OCI-LY3 (cell line): ENCODE data around the gene TPO.
"Not testable (repeated sequence)": the region's sequence is repeated elsewhere in the genome, so short reads cannot be mapped to it uniquely, and the experiment has no call there.

Source experiments
- EZH2phosphoT487 ChIP-seq: fragments of 200-600 bp; shearing (Covaris generic); IDR thresholded peaks from 2 replicates; pipeline ENCODE4 v1.6.1; 2018; ENCODE audit warnings: antibody characterized with exemption, mixed run types, low read depth
- TF ChIP-seq, protein P1 (sequence below): fragments of 200-600, 300-600 bp; sonication (generic); IDR thresholded peaks from 2 replicates; pipeline ENCODE4 v1.5.1; 2014; ENCODE audit warnings: antibody characterized with exemption, low read length, low read depth

DNA sequence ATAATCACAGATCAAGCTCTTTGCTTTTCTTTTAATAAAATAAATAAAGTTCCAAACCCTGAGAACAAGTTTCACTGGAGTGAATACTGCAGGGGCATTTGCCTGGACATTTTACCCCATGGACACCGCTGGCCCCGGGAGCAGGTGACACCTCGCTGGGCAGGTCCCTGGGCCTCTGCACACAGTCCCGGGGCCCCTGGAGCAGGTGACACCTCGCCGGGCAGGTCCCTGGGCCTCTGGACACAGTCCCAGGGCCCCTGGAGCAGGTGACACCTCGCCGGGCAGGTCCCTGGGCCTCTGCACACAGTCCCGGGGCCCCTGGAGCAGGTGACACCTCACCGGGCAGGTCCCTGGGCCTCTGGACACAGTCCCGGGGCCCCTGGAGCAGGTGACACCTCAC lies 1.6 kb downstream of the TPO start:
- TF ChIP-seq, protein P1, sequence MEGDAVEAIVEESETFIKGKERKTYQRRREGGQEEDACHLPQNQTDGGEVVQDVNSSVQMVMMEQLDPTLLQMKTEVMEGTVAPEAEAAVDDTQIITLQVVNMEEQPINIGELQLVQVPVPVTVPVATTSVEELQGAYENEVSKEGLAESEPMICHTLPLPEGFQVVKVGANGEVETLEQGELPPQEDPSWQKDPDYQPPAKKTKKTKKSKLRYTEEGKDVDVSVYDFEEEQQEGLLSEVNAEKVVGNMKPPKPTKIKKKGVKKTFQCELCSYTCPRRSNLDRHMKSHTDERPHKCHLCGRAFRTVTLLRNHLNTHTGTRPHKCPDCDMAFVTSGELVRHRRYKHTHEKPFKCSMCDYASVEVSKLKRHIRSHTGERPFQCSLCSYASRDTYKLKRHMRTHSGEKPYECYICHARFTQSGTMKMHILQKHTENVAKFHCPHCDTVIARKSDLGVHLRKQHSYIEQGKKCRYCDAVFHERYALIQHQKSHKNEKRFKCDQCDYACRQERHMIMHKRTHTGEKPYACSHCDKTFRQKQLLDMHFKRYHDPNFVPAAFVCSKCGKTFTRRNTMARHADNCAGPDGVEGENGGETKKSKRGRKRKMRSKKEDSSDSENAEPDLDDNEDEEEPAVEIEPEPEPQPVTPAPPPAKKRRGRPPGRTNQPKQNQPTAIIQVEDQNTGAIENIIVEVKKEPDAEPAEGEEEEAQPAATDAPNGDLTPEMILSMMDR: not testable (repeated sequence)
- not testable (repeated sequence) for TF ChIP-seq EZH2phosphoT487
